HepG2 (cell line): Measurements from ENCODE around the gene OR4C6. TPM values are rescaled to one million over a fixed set of nuclear protein-coding genes. Genes with fewer than 3 reads are reported as not detected.
A peak's percentile ranks its signal among the peaks of the same experiment; 100 is the strongest.

Source experiments
- ATAC-seq: fragments of 200-7000 bp; cut with Tn5 transposase; 3 replicates; pipeline ENCODE4 v1.9.1; 2020; ENCODE audit warnings: mild to moderate bottlenecking, moderate library complexity
- BruUV-seq: library from RNA; stranded (reverse); fragments of 400-500 nt; replicated peaks from 2 replicates; lab custom pipeline; 2021; lab: Mats Ljungman, UMichigan
- CTCF ChIA-PET: fragments of 300-600 bp; formaldehyde crosslinking; extraction: SDS; loops from one replicate; lab custom pipeline; 2021; ENCODE audit warnings: low total read pairs, inconsistent platforms, low intra/inter-chr PET ratio; lab: Yijun Ruan, JAX
- POLR2A ChIA-PET: fragments of 350-600 bp; sonication (Branson Sonifier 250); formaldehyde crosslinking; loops from one replicate; lab custom pipeline; 2020; ENCODE audit warnings: antibody characterized with exemption, inconsistent platforms; lab: Yijun Ruan, JAX
- DNase-seq: peaks from one replicate; pipeline ENCODE4 v3.0.0-alpha.2; 2015; ENCODE audit warnings: low spot score
- FAIRE-seq: peaks from 3 replicates; lab custom pipeline; 2011; peaks lifted over from hg19 to GRCh38; lab: Jason Lieb, UNC
- H2AFZ ChIP-seq: one replicate; pipeline ENCODE4 v1.6.1; 2011; ENCODE audit warnings: low read length, inconsistent platforms
- H3K27ac ChIP-seq: fragments of 300-600 bp; 3 replicates; pipeline ENCODE4 v1.8.0; 2011; ENCODE audit warnings: mixed run types, mild to moderate bottlenecking, mixed read lengths, low read length, inconsistent platforms; ENCODE audit not compliant: insufficient read depth; ENCODE audit errors: extremely low read length
- H3K27me3 ChIP-seq, 2 experiments: fragments of 200-600 bp in 1 of 2; 2 replicates in 1 of 2; 3 replicates in 1 of 2; pipeline versions ENCODE4 v1.6.0 to v1.8.0; 2011; ENCODE audit warnings: low read length in 2 of 2, mild to moderate bottlenecking in 2 of 2, moderate library complexity in 2 of 2, inconsistent platforms in 1 of 2; ENCODE audit not compliant: insufficient read depth in 2 of 2, control insufficient read depth in 1 of 2
- H3K36me3 ChIP-seq, 2 experiments: fragments of 200-600 bp in 1 of 2; replicated peaks in 1 of 2; 2 replicates in 1 of 2; 3 replicates in 1 of 2; pipeline versions ENCODE4 v1.5.1 to v1.8.0; 2011; ENCODE audit warnings: low read length in 2 of 2, inconsistent platforms in 1 of 2; ENCODE audit not compliant: insufficient read depth in 2 of 2, control insufficient read depth in 1 of 2
- H3K4me1 ChIP-seq: 2 replicates; pipeline ENCODE4 v1.5.1; 2012; ENCODE audit warnings: low read length, inconsistent platforms; ENCODE audit not compliant: insufficient read depth
- H3K4me2 ChIP-seq: 2 replicates; pipeline ENCODE4 v1.6.0; 2011; ENCODE audit warnings: low read depth, low read length, inconsistent platforms
- H3K4me3 ChIP-seq, 3 experiments: fragments of 200-600 bp in 1 of 3; sonication (generic), shearing (Covaris generic) in 1 of 3; replicated peaks in 1 of 3; 2 replicates each; pipeline ENCODE4 v1.5.1; 2011 to 2016; ENCODE audit warnings: low read length in 3 of 3, inconsistent platforms in 2 of 3, low read depth in 2 of 3, mild to moderate bottlenecking in 2 of 3, control low read depth in 1 of 3, mixed read lengths in 1 of 3; ENCODE audit not compliant: insufficient read depth in 1 of 3
- H3K79me2 ChIP-seq: one replicate; pipeline ENCODE4 v1.6.1; 2011; ENCODE audit warnings: low read length, inconsistent platforms; ENCODE audit not compliant: insufficient read depth
- H3K9ac ChIP-seq: 2 replicates; pipeline ENCODE4 v1.6.0; 2011; ENCODE audit warnings: mild to moderate bottlenecking, low read depth, low read length, inconsistent platforms; ENCODE audit not compliant: insufficient read depth
- H3K9me3 ChIP-seq: 2 replicates; pipeline ENCODE4 v1.5.1; 2012; ENCODE audit warnings: mild to moderate bottlenecking, low read length
- H4K20me1 ChIP-seq: 2 replicates; pipeline ENCODE4 v1.6.0; 2011; ENCODE audit warnings: inconsistent platforms, mild to moderate bottlenecking, low read length, moderate library complexity; ENCODE audit not compliant: insufficient read depth
- FLYWCH1 ChIP-seq: sonication (generic); formaldehyde crosslinking; IDR thresholded peaks from 2 replicates; pipeline ENCODE4 v1.8.1; 2023; ENCODE audit warnings: mild to moderate bottlenecking, missing genetic modification reagents
- ZSCAN25 ChIP-seq: sonication (generic); formaldehyde crosslinking; IDR thresholded peaks from 2 replicates; pipeline ENCODE4 v1.8.0; 2022; ENCODE audit warnings: mild to moderate bottlenecking, missing genetic modification reagents
- WGBS: methylation state at CpG from one replicate; pipeline ENCODE4 v1.1.6; 2017; ENCODE audit warnings: low lambda C conversion rate; 5-methylcytosine and 5-hydroxymethylcytosine counted together
- in situ Hi-C: cut with HindIII; loops from 2 replicates; pipeline ENCODE4 v1.10.0; 2017; ENCODE audit warnings: low pct_unique_long_range_greater_than_20kb; ENCODE audit not compliant: extremely low pct_ligation_motif_present
- intact Hi-C: fragments of 100-400 bp; cut with micrococcal nuclease; formaldehyde crosslinking; loops from one replicate; pipeline ENCODE4 v1.10.0; 2022; ENCODE audit not compliant: unreplicated experiment
- polyA plus RNA-seq, 8 experiments: library from polyadenylated mRNA; depleted of rRNA in 3 of 8; stranded (reverse) in 7 of 8; unstranded in 1 of 8; fragments of >200 nt; fragmentation: Illumina TruSeq in 4 of 8; extraction: Trizol in 4 of 8; gene quantifications; 2 replicates each; pipeline versions ENCODE4 v1.2.1 to v1.2.3, GENCODE V29; 2011 to 2016; ENCODE audit warnings: low read depth in 4 of 8, missing spikeins in 1 of 8, mixed read lengths in 1 of 8; ENCODE audit not compliant: insufficient read depth in 1 of 8
- total RNA-seq, 5 experiments: library from RNA; depleted of rRNA; stranded (reverse); fragments of >200 nt; fragmentation: Illumina TruSeq; extraction: Trizol; gene quantifications; 2 replicates each; pipeline ENCODE4 v1.2.3, GENCODE V29; 2016; ENCODE audit warnings: low read depth in 1 of 5
- TF ChIP-seq, protein P1 (sequence below): sonication (generic); formaldehyde crosslinking; IDR thresholded peaks from 2 replicates; pipeline ENCODE4 v1.5.0; 2020; ENCODE audit warnings: mild to moderate bottlenecking, missing genetic modification reagents, moderate library complexity

Gene OR4C6
- total and polyA plus RNA-seq, 2 of the 13 experiments (the other 11 are each of a cell fraction or from before 2014, with no cell fraction given): not detected

DNA sequence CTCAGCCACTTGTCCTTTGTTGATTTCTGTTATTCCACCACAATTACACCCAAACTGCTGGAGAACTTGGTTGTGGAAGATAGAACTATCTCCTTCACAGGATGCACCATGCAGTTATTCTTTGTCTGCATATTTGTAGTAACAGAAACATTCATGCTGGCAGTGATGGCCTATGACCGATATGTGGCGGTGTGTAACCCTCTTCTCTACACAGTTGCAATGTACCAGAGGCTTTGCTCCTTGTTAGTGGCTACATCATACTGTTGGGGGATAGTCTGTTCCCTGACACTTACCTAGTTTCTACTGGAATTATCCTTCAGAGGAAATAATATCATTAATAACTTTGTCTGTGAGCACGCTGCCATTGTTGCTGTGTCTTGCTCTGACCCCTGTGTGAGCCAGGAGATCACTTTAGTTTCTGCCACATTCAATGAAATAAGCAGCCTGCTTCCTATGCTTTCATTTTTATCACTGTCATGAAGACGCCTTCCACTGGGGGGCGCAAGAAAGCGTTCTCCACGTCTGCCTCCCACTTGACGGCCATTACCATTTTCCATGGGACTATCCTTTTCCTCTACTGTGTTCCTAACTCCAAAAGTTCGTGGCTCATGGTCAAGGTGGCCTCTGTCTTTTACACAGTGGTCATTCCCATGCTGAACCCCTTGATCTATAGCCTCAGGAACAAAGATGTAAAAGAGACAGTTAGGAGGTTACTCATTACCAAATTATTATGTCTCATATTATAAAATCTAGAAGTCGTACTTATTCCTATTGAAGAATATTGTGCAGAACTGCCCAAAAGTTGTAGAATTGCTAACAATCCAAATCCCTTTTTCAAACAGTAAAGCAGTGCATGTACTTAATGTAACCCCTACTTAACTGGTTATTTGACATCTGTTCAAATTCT lies 53.2 kb downstream of the OR4C6 start:
- Histone ChIP-seq H3K79me2 (no peaks in the 10 kb centered on the region), H3K9ac (no peak overlapping the region), H3K4me2 (no peak overlapping the region), H3K36me3 (no peaks in the 10 kb centered on the region), H4K20me1 (no peaks in the 10 kb centered on the region), H3K4me1 (no peaks in the 10 kb centered on the region), H2AFZ (no peak overlapping the region), H3K9me3 (peaks cover 34% of the 10 kb centered on the region), H3K27ac (no peak overlapping the region), H3K27me3 (no peaks in the 10 kb centered on the region), H3K4me3 (no peak overlapping the region)
- BruUV-seq: no TSS peak
- in situ Hi-C loops: loop anchor here (25.0 kb wide), 1 partner anchor 128 kb away; no protein-coding TSS in a partner anchor
- ChIA-PET POLR2A (no interaction called here), CTCF (no interaction called here)
- peak; percentile 49 for ATAC-seq
- intact Hi-C loops: no loop called here
- TF ChIP-seq, protein P1, sequence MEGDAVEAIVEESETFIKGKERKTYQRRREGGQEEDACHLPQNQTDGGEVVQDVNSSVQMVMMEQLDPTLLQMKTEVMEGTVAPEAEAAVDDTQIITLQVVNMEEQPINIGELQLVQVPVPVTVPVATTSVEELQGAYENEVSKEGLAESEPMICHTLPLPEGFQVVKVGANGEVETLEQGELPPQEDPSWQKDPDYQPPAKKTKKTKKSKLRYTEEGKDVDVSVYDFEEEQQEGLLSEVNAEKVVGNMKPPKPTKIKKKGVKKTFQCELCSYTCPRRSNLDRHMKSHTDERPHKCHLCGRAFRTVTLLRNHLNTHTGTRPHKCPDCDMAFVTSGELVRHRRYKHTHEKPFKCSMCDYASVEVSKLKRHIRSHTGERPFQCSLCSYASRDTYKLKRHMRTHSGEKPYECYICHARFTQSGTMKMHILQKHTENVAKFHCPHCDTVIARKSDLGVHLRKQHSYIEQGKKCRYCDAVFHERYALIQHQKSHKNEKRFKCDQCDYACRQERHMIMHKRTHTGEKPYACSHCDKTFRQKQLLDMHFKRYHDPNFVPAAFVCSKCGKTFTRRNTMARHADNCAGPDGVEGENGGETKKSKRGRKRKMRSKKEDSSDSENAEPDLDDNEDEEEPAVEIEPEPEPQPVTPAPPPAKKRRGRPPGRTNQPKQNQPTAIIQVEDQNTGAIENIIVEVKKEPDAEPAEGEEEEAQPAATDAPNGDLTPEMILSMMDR (CRISPR knock-in tag): peak; percentile 28; the same call in 1 of the 2 replicates
- TF ChIP-seq FLYWCH1 (no peak), ZSCAN25 (CRISPR knock-in tag) (no peak)
- DNase-seq: peak; percentile 6
- 5% methylated on average over 10 of the region's 10 CpGs for WGBS
- no peak for FAIRE-seq

Other genes starting within 250 kb of the OR4C6 start
- gene OR4C15, start 107.7 kb upstream of the OR4C6 start, total RNA-seq (2016; rRNA removed; fragmentation: Illumina TruSeq; extraction: Trizol): not detected in 2 replicates
- gene OR4C15, start 107.7 kb upstream of the OR4C6 start, polyA plus RNA-seq (2011; rRNA removed): not detected in 2 replicates
- gene OR4C16, start 90.1 kb upstream of the OR4C6 start, total RNA-seq (2016; rRNA removed; fragmentation: Illumina TruSeq; extraction: Trizol): not detected in 2 replicates
- gene OR4C16, start 90.1 kb upstream of the OR4C6 start, polyA plus RNA-seq (2011; rRNA removed): not detected in 2 replicates
- gene OR4C11, start 54.6 kb upstream of the OR4C6 start, total RNA-seq (2016; rRNA removed; fragmentation: Illumina TruSeq; extraction: Trizol): not detected in 2 replicates
- gene OR4C11, start 54.6 kb upstream of the OR4C6 start, polyA plus RNA-seq (2011; rRNA removed): not detected in 2 replicates
- not detected in 2 replicates for gene OR4P4, start 27.1 kb upstream of the OR4C6 start, total RNA-seq (2016; rRNA removed; fragmentation: Illumina TruSeq; extraction: Trizol)
- not detected in 2 replicates for gene OR4P4, start 27.1 kb upstream of the OR4C6 start, polyA plus RNA-seq (2011; rRNA removed)
- gene OR4S2, start 13.9 kb upstream of the OR4C6 start, total RNA-seq (2016; rRNA removed; fragmentation: Illumina TruSeq; extraction: Trizol): not detected in 2 replicates
- not detected in 2 replicates for gene OR4S2, start 13.9 kb upstream of the OR4C6 start, polyA plus RNA-seq (2011; rRNA removed)
- not detected in 2 replicates for gene OR5D13, start 111.2 kb downstream of the OR4C6 start, total RNA-seq (2016; rRNA removed; fragmentation: Illumina TruSeq; extraction: Trizol)
- not detected in 2 replicates for gene OR5D13, start 111.2 kb downstream of the OR4C6 start, polyA plus RNA-seq (2011; rRNA removed)
- gene OR5D14, start 133.4 kb downstream of the OR4C6 start, total RNA-seq (2016; rRNA removed; fragmentation: Illumina TruSeq; extraction: Trizol): not detected in 2 replicates
- gene OR5D14, start 133.4 kb downstream of the OR4C6 start, polyA plus RNA-seq (2011; rRNA removed): not detected in 2 replicates
- gene OR5L1, start 149.2 kb downstream of the OR4C6 start, total RNA-seq (2016; rRNA removed; fragmentation: Illumina TruSeq; extraction: Trizol): not detected in 2 replicates
- gene OR5L1, start 149.2 kb downstream of the OR4C6 start, polyA plus RNA-seq (2011; rRNA removed): not detected in 2 replicates
- not detected in 2 replicates for gene OR5D18, start 157.4 kb downstream of the OR4C6 start, total RNA-seq (2016; rRNA removed; fragmentation: Illumina TruSeq; extraction: Trizol)
- not detected in 2 replicates for gene OR5D18, start 157.4 kb downstream of the OR4C6 start, polyA plus RNA-seq (2011; rRNA removed)
- gene OR5L2, start 165.0 kb downstream of the OR4C6 start, total RNA-seq (2016; rRNA removed; fragmentation: Illumina TruSeq; extraction: Trizol): not detected in 2 replicates
- not detected in 2 replicates for gene OR5L2, start 165.0 kb downstream of the OR4C6 start, polyA plus RNA-seq (2011; rRNA removed)
- not detected in 2 replicates for gene OR5D16, start 176.6 kb downstream of the OR4C6 start, total RNA-seq (2016; rRNA removed; fragmentation: Illumina TruSeq; extraction: Trizol)
- gene OR5D16, start 176.6 kb downstream of the OR4C6 start, polyA plus RNA-seq (2011; rRNA removed): not detected in 2 replicates
- gene TRIM51, start 221.1 kb downstream of the OR4C6 start, total RNA-seq (2016; rRNA removed; fragmentation: Illumina TruSeq; extraction: Trizol): not detected in 2 replicates
- not detected in 2 replicates for gene TRIM51, start 221.1 kb downstream of the OR4C6 start, polyA plus RNA-seq (2011; rRNA removed)